Mammary epithelial cell (primary cell): ENCODE measurements around the gene GGT6.

Experiments
- CTCF ChIP-seq, 2 donors: IDR thresholded peaks in 1 of 2; conservative IDR thresholded peaks in 1 of 2; 2 replicates each; pipeline ENCODE4 v1.5.1; 2011 to 2012; ENCODE audit warnings: inconsistent platforms in 2 of 2, low read length in 2 of 2, mild to moderate bottlenecking in 2 of 2, control low read depth in 1 of 2, low read depth in 1 of 2; ENCODE audit not compliant: insufficient read depth in 1 of 2; ENCODE audit errors: extremely low read depth in 1 of 2
- EZH2 ChIP-seq: IDR thresholded peaks from 2 replicates; pipeline ENCODE4 v1.6.1; 2012; ENCODE audit warnings: low read length, inconsistent platforms, borderline replicate concordance

- TF ChIP-seq CTCF (conservative IDR thresholded peaks at IDR 0.05 in 1 of 2, IDR thresholded peaks at IDR 0.05 in 1 of 2; ENCODE audit: extremely low read depth in 1 of 2, insufficient read depth in 1 of 2, low read depth in 1 of 2, low read length in 2 of 2) (no peak), EZH2 (no peak)
Observed at GRCh38 chr17:4609761-4610160, 49.4 kb upstream of the GGT6 start.
